Renal cortex interstitium (tissue), 11 donors: ENCODE measurements around the gene PRPF40A. TPM values are rescaled to one million over a fixed set of nuclear protein-coding genes. Genes with fewer than 3 reads are reported as not detected.

ENCODE experiments used
- DNase-seq, 11 donors: peaks; one replicate each; pipeline ENCODE4 v3.0.0-alpha.2; 2013; ENCODE audit warnings: low read depth in 9 of 11, low spot score in 4 of 11; ENCODE audit errors: extremely low read depth in 1 of 11
- polyA plus RNA-seq, 3 donors: library from polyadenylated mRNA; unstranded; fragments of 120-200 nt; gene quantifications; one replicate each; pipeline ENCODE4 v1.2.1, GENCODE V29; 2013; ENCODE audit not compliant: insufficient read length in 3 of 3

The PRPF40A gene
- polyA plus RNA-seq, 3 donors = 136 to 150 (median 149) TPM

- DNase-seq = peak in 2 of 11 donors; percentile 24 to 27
Measured at GRCh38 chr2:152630466-152630865, 86.8 kb downstream of the PRPF40A start.

GRCh38 chr2:152629202-152629601 is 88.1 kb downstream of the PRPF40A start:
- no peak for DNase-seq

- DNase-seq = no peak
Measured at GRCh38 chr2:152627351-152627957, 89.8 kb downstream of the PRPF40A start.

- DNase-seq = no peak
Measured at GRCh38 chr2:152626911-152627339, 90.3 kb downstream of the PRPF40A start.

GRCh38 chr2:152624805-152625204 is 92.5 kb downstream of the PRPF40A start:
- DNase-seq = no peak

GRCh38 chr2:152623775-152624174 is 93.5 kb downstream of the PRPF40A start:
- DNase-seq = no peak

- DNase-seq = no peak
Measured at GRCh38 chr2:152623076-152623740, 94.1 kb downstream of the PRPF40A start.

- no peak for DNase-seq
Measured at GRCh38 chr2:152622219-152622618, 95.0 kb downstream of the PRPF40A start.

- DNase-seq = no peak
Measured at GRCh38 chr2:152620985-152621384, 96.3 kb downstream of the PRPF40A start.

GRCh38 chr2:152620208-152620607 is 97.1 kb downstream of the PRPF40A start:
- DNase-seq = no peak

- DNase-seq = no peak
Measured at GRCh38 chr2:152618193-152618564, 99.1 kb downstream of the PRPF40A start.

GRCh38 chr2:152617456-152618192 is 99.6 kb downstream of the PRPF40A start:
- no peak for DNase-seq

- DNase-seq = no peak
Measured at GRCh38 chr2:152615177-152615576, 102.1 kb downstream of the PRPF40A start.

GRCh38 chr2:152613235-152613634 is 104.0 kb downstream of the PRPF40A start:
- no peak for DNase-seq

GRCh38 chr2:152611458-152612231 is 105.6 kb downstream of the PRPF40A start:
- no peak for DNase-seq

GRCh38 chr2:152609699-152610098 is 107.6 kb downstream of the PRPF40A start:
- no peak for DNase-seq

GRCh38 chr2:152609154-152609553 is 108.1 kb downstream of the PRPF40A start:
- DNase-seq = no peak

GRCh38 chr2:152607793-152608300 is 109.4 kb downstream of the PRPF40A start:
- DNase-seq = no peak

GRCh38 chr2:152606941-152607340 is 110.3 kb downstream of the PRPF40A start:
- DNase-seq = no peak
